K562 (cell line): ENCODE data around the gene C1QTNF9B. TPM values are rescaled to one million over a fixed set of nuclear protein-coding genes. Genes with fewer than 3 reads are reported as not detected.
A peak's percentile ranks its signal among the peaks of the same experiment; 100 is the strongest.

Source experiments
- ATAC-seq: fragments of 200-7000 bp; cut with Tn5 transposase; 3 replicates; pipeline ENCODE4 v1.9.1; 2020; ENCODE audit warnings: moderate library complexity
- BruUV-seq: library from RNA; stranded (reverse); fragments of 400-500 nt; replicated peaks from 2 replicates; lab custom pipeline; 2021; lab: Mats Ljungman, UMichigan
- CTCF ChIA-PET: fragments of 300-600 bp; formaldehyde crosslinking; extraction: SDS; loops from one replicate; lab custom pipeline; 2021; ENCODE audit warnings: low intra/inter-chr PET ratio; lab: Yijun Ruan, JAX
- POLR2A ChIA-PET: fragments of 300-600, 350-650 bp; sonication (Branson Sonifier 250); formaldehyde crosslinking; extraction: SDS; loops from one replicate; lab custom pipeline; 2021; ENCODE audit warnings: antibody characterized with exemption, inconsistent platforms; lab: Yijun Ruan, JAX
- DNase-seq, 4 experiments: peaks; one replicate each; pipeline versions ENCODE4 v3.0.0 to v3.0.0-alpha.2; 2011 to 2018; ENCODE audit warnings: low spot score in 3 of 4, mixed read lengths in 3 of 4; ENCODE audit errors: extremely low read depth in 1 of 4
- FAIRE-seq: peaks from 2 replicates; lab custom pipeline; 2011; peaks lifted over from hg19 to GRCh38; lab: Jason Lieb, UNC
- H2AFZ ChIP-seq: 2 replicates; pipeline ENCODE4 v1.6.0; 2011; ENCODE audit warnings: low read depth, low read length, control low read depth, inconsistent platforms
- H3K27ac ChIP-seq: fragments of 200-600 bp; 3 replicates; pipeline ENCODE4 v1.8.0; 2011; ENCODE audit warnings: low read depth, mild to moderate bottlenecking, control low read depth, inconsistent platforms, low read length, moderate library complexity, mixed read lengths; ENCODE audit errors: extremely low read depth
- H3K27me3 ChIP-seq, 2 experiments: fragments of 300-600 bp in 1 of 2; 2 replicates in 1 of 2; 3 replicates in 1 of 2; pipeline versions ENCODE4 v1.6.0 to v1.8.0; 2011; ENCODE audit warnings: inconsistent platforms in 2 of 2, low read length in 2 of 2, mild to moderate bottlenecking in 1 of 2, mixed read lengths in 1 of 2, moderate library complexity in 1 of 2; ENCODE audit not compliant: control insufficient read depth in 2 of 2, insufficient read depth in 2 of 2
- H3K36me3 ChIP-seq: fragments of 300-600 bp; 3 replicates; pipeline ENCODE4 v1.8.0; 2011; ENCODE audit warnings: mild to moderate bottlenecking, low read length, inconsistent platforms; ENCODE audit not compliant: control insufficient read depth, insufficient read depth
- H3K4me1 ChIP-seq, 2 experiments: fragments of 200-600 bp in 1 of 2; replicated peaks in 1 of 2; 2 replicates in 1 of 2; 3 replicates in 1 of 2; pipeline versions ENCODE4 v1.5.1 to v1.8.0; 2011; ENCODE audit warnings: inconsistent platforms in 2 of 2, low read length in 2 of 2, mild to moderate bottlenecking in 1 of 2, mixed read lengths in 1 of 2, moderate library complexity in 1 of 2; ENCODE audit not compliant: control insufficient read depth in 2 of 2, insufficient read depth in 2 of 2
- H3K4me2 ChIP-seq: 2 replicates; pipeline ENCODE4 v1.6.1; 2011; ENCODE audit warnings: low read length, control low read depth, inconsistent platforms, mixed read lengths; ENCODE audit not compliant: insufficient read depth
- H3K4me3 ChIP-seq: fragments of 200-600 bp; sonication (generic), shearing (Covaris generic); 2 replicates; pipeline ENCODE4 v1.5.1; 2016; ENCODE audit warnings: control low read depth, inconsistent platforms
- H3K79me2 ChIP-seq: fragments of 200-600 bp; 3 replicates; pipeline ENCODE4 v1.8.0; 2011; ENCODE audit warnings: low read length, inconsistent platforms; ENCODE audit not compliant: control insufficient read depth, insufficient read depth
- H3K9ac ChIP-seq, 2 experiments: 2 replicates each; pipeline versions ENCODE4 v1.6.0 to v1.6.1; 2011; ENCODE audit warnings: low read depth in 2 of 2, low read length in 2 of 2, control low read depth in 1 of 2, inconsistent platforms in 1 of 2, mild to moderate bottlenecking in 1 of 2, mixed read lengths in 1 of 2; ENCODE audit not compliant: insufficient read depth in 1 of 2
- H3K9me1 ChIP-seq: one replicate; pipeline ENCODE4 v1.6.0; 2011; ENCODE audit warnings: inconsistent platforms, mild to moderate bottlenecking, low read length, moderate library complexity; ENCODE audit not compliant: control insufficient read depth, insufficient read depth
- H3K9me3 ChIP-seq: replicated peaks from 2 replicates; pipeline ENCODE4 v1.5.1; 2011; ENCODE audit warnings: low read depth, low read length, inconsistent platforms; ENCODE audit not compliant: control insufficient read depth, insufficient read depth
- H4K20me1 ChIP-seq: replicated peaks from 2 replicates; pipeline ENCODE4 v1.6.1; 2011; ENCODE audit warnings: low read length, inconsistent platforms, mixed read lengths; ENCODE audit not compliant: control insufficient read depth, insufficient read depth
- CBFA2T3 ChIP-seq: fragments of 450-650 bp; IDR thresholded peaks from 2 replicates; pipeline ENCODE4 v1.6.1; 2017
- CC2D1A ChIP-seq: fragments of 450-650 bp; IDR thresholded peaks from 2 replicates; pipeline ENCODE4 v1.6.1; 2017; ENCODE audit warnings: mild to moderate bottlenecking
- KDM4B ChIP-seq, 2 experiments: fragments of 450-650 bp in 1 of 2; sonication (generic) in 1 of 2; IDR thresholded peaks; 2 replicates each; pipeline ENCODE4 v1.6.1; 2016 to 2017; ENCODE audit warnings: borderline replicate concordance in 2 of 2, antibody characterized with exemption in 1 of 2, low read depth in 1 of 2, mild to moderate bottlenecking in 1 of 2
- RFX5 ChIP-seq: IDR thresholded peaks from 2 replicates; pipeline ENCODE4 v1.6.1; 2011; ENCODE audit warnings: low read depth, mild to moderate bottlenecking, improper control_type of control experiment, low read length
- SP1 ChIP-seq: sonication (generic); formaldehyde crosslinking; IDR thresholded peaks from 2 replicates; pipeline ENCODE4 v1.8.1; 2022; ENCODE audit warnings: mild to moderate bottlenecking, missing genetic modification reagents
- TEAD4 ChIP-seq, 2 experiments: sonication (generic) in 1 of 2; formaldehyde crosslinking in 1 of 2; IDR thresholded peaks; 2 replicates each; pipeline versions ENCODE4 v1.6.1 to v1.8.0; 2012 to 2022; ENCODE audit warnings: borderline replicate concordance in 1 of 2, inconsistent platforms in 1 of 2, low read length in 1 of 2, mild to moderate bottlenecking in 1 of 2, missing genetic modification reagents in 1 of 2
- ZNF239 ChIP-seq: fragments of 250-450 bp; sonication (Bioruptor Pico); IDR thresholded peaks from 2 replicates; pipeline ENCODE4 v1.4.0; 2020; ENCODE audit warnings: mild to moderate bottlenecking
- WGBS: fragments of 100-300 bp; shearing (Covaris generic); methylation state at CpG from one replicate; pipeline ENCODE4 v1.1.6; 2016; ENCODE audit warnings: low coverage, mixed read lengths; ENCODE audit not compliant: insufficient coverage; ENCODE audit errors: missing lambda C conversion rate; 5-methylcytosine and 5-hydroxymethylcytosine counted together
- in situ Hi-C: fragments of 300-500 bp; cut with MboI; formaldehyde crosslinking; loops from 4 replicates; pipeline ENCODE4 v1.15.0; 2018; ENCODE audit warnings: inconsistent platforms, mixed read lengths
- intact Hi-C: fragments of 100-400 bp; cut with micrococcal nuclease; formaldehyde crosslinking; loops from 2 replicates; pipeline ENCODE4 v1.14.2; 2022
- polyA plus RNA-seq, 8 experiments: library from polyadenylated mRNA; depleted of rRNA in 4 of 8; stranded (reverse) in 5 of 8; unstranded in 3 of 8; fragments of >200 nt; fragmentation: Nextera tagmentation in 2 of 8; fragmentation: Illumina TruSeq in 1 of 8; extraction: Ambion mirVana in 2 of 8; extraction: Trizol in 1 of 8; gene quantifications; 2 replicates each; pipeline versions ENCODE4 v1.2.1 to v1.2.3, GENCODE V29; 2011 to 2014; ENCODE audit warnings: inconsistent platforms in 1 of 8, missing spikeins in 1 of 8
- total RNA-seq, 7 experiments: library from RNA; depleted of rRNA in 6 of 7; stranded (reverse); fragments of >200 nt in 6 of 7; fragmentation: Illumina TruSeq in 2 of 7; extraction: Trizol in 2 of 7; gene quantifications; 2 replicates each; pipeline versions ENCODE4 v1.2.1 to v1.2.3, GENCODE V29; 2011 to 2021; ENCODE audit warnings: low replicate concordance in 1 of 7
- TF ChIP-seq, protein P1 (sequence below), 2 experiments: fragments of 450-650 bp; IDR thresholded peaks; 2 replicates each; pipeline ENCODE4 v1.6.1; 2016
- TF ChIP-seq, protein P2 (sequence below): fragments of 250-450 bp; sonication (Bioruptor Pico); IDR thresholded peaks from 2 replicates; pipeline ENCODE4 v1.9.0; 2021; ENCODE audit warnings: mild to moderate bottlenecking
- TF ChIP-seq, protein P3 (sequence below), 2 experiments: fragments of 450-650 bp; IDR thresholded peaks; 2 replicates each; pipeline ENCODE4 v1.6.1; 2018; ENCODE audit warnings: mild to moderate bottlenecking in 2 of 2, low read depth in 1 of 2; ENCODE audit not compliant: partially characterized antibody in 2 of 2

Gene C1QTNF9B
- total and polyA plus RNA-seq, 9 of the 15 experiments (the other 6 are each of a cell fraction or from before 2014, with no cell fraction given): 0.14 to 0.94 (median 0.35) TPM; not detected in 3

DNA sequence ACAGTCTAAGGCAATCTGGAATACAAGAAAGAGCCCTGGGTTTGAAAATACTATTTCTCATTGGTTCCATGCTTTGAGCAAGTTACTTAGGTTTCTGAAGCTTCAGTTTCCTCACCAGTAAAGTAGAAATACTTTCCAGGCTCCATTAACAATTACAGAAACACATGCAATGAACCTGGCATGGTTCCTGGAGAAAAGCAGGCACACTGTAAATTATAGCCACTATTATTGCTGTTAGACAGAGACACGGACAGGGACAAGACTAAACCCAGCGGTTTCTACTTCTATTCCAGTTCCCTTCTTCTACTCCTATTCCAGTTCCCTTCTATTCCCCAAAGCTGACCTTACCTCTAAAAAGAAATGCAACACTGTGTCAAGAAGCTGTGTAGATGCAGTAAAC, 49.3 kb downstream of the C1QTNF9B start:
- Histone ChIP-seq H3K4me1 (peaks cover 0 to 13% of the 10 kb centered on the region in 2 experiments; a peak in 2 of 5 replicates), H3K27ac (no peak overlapping the region), H3K9me3 (no peaks in the 10 kb centered on the region)
- ATAC-seq: no peak
- CTCF ChIA-PET: no interaction called here
- 75% methylated on average over 2 of the region's 2 CpGs for WGBS
- no peak for TF ChIP-seq ZNF239 (CRISPR knock-in tag)
- TF ChIP-seq, all 486 proteins: peak for 0
- Histone ChIP-seq H3K79me2 (no peaks in the 10 kb centered on the region), H3K27me3 (no peaks in the 10 kb centered on the region), H3K9me1 (no peaks in the 10 kb centered on the region), H4K20me1 (no peaks in the 10 kb centered on the region), H2AFZ (no peak overlapping the region), H3K4me2 (no peak overlapping the region), H3K9ac (no peak overlapping the region), H3K36me3 (no peaks in the 10 kb centered on the region), H3K4me3 (no peak overlapping the region)
- no peak for FAIRE-seq
- POLR2A ChIA-PET: no interaction called here
- no peak for DNase-seq
- intact Hi-C loops (no loop called here), in situ Hi-C loops (no loop called here)
- no TSS peak for BruUV-seq

DNA sequence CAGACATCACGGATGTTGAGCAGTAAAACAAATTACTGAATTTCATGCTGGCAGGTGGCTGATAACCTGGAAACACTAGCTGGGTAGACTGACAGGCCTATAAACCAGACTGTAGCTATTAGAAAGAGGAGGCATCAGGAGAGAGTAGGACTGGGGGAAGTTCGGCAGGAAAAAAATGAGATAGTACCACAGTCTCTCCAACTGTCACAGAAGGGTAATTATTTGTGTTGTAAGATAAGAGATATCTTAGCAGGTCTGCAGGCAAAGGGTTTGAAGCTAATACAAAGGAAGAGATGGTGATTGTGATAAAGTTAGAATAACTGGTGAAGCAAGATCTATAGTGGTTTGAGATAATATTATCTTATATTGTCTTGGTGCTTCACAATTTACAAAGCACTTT, 49.8 kb downstream of the C1QTNF9B start:
- Histone ChIP-seq H3K9me1 (no peaks in the 10 kb centered on the region), H3K4me2 (no peak overlapping the region), H3K27me3 (no peaks in the 10 kb centered on the region), H3K9me3 (no peaks in the 10 kb centered on the region), H2AFZ (peak overlapping the region; percentile 42; the same call in 1 of the 2 replicates), H3K4me3 (no peak overlapping the region), H4K20me1 (no peaks in the 10 kb centered on the region), H3K79me2 (no peaks in the 10 kb centered on the region), H3K36me3 (no peaks in the 10 kb centered on the region), H3K9ac (no peak overlapping the region), H3K4me1 (peaks cover 0 to 13% of the 10 kb centered on the region in 2 experiments; a peak in 2 of 5 replicates), H3K27ac (no peak overlapping the region)
- FAIRE-seq (no peak), DNase-seq (no peak), ATAC-seq (no peak)
- CTCF ChIA-PET: no interaction called here
- WGBS: 7% methylated on average over 2 of the region's 2 CpGs
- in situ Hi-C loops: no loop called here
- intact Hi-C loops: no loop called here
- no TSS peak for BruUV-seq
- POLR2A ChIA-PET: no interaction called here
- no peak for TF ChIP-seq SP1 (CRISPR knock-in tag)
- peak; percentile 19; the same call in 1 of the 2 replicates for TF ChIP-seq CBFA2T3
- no peak for TF ChIP-seq TEAD4 (IDR thresholded peaks at IDR 0.05; ENCODE audit: low read length)
- no peak for TF ChIP-seq TEAD4 (CRISPR knock-in tag; IDR thresholded peaks at IDR 0.05; ENCODE audit: borderline replicate concordance)
- TF ChIP-seq, protein P1, sequence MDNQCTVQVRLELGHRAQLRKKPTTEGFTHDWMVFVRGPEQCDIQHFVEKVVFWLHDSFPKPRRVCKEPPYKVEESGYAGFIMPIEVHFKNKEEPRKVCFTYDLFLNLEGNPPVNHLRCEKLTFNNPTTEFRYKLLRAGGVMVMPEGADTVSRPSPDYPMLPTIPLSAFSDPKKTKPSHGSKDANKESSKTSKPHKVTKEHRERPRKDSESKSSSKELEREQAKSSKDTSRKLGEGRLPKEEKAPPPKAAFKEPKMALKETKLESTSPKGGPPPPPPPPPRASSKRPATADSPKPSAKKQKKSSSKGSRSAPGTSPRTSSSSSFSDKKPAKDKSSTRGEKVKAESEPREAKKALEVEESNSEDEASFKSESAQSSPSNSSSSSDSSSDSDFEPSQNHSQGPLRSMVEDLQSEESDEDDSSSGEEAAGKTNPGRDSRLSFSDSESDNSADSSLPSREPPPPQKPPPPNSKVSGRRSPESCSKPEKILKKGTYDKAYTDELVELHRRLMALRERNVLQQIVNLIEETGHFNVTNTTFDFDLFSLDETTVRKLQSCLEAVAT (IDR thresholded peaks at IDR 0.05): no peak
- TF ChIP-seq, protein P2, sequence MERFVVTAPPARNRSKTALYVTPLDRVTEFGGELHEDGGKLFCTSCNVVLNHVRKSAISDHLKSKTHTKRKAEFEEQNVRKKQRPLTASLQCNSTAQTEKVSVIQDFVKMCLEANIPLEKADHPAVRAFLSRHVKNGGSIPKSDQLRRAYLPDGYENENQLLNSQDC: no peak
- TF ChIP-seq RFX5: no peak
- no peak for TF ChIP-seq KDM4B (IDR thresholded peaks at IDR 0.05; ENCODE audit: borderline replicate concordance in 2 of 2, low read depth in 1 of 2)
- TF ChIP-seq, protein P3, sequence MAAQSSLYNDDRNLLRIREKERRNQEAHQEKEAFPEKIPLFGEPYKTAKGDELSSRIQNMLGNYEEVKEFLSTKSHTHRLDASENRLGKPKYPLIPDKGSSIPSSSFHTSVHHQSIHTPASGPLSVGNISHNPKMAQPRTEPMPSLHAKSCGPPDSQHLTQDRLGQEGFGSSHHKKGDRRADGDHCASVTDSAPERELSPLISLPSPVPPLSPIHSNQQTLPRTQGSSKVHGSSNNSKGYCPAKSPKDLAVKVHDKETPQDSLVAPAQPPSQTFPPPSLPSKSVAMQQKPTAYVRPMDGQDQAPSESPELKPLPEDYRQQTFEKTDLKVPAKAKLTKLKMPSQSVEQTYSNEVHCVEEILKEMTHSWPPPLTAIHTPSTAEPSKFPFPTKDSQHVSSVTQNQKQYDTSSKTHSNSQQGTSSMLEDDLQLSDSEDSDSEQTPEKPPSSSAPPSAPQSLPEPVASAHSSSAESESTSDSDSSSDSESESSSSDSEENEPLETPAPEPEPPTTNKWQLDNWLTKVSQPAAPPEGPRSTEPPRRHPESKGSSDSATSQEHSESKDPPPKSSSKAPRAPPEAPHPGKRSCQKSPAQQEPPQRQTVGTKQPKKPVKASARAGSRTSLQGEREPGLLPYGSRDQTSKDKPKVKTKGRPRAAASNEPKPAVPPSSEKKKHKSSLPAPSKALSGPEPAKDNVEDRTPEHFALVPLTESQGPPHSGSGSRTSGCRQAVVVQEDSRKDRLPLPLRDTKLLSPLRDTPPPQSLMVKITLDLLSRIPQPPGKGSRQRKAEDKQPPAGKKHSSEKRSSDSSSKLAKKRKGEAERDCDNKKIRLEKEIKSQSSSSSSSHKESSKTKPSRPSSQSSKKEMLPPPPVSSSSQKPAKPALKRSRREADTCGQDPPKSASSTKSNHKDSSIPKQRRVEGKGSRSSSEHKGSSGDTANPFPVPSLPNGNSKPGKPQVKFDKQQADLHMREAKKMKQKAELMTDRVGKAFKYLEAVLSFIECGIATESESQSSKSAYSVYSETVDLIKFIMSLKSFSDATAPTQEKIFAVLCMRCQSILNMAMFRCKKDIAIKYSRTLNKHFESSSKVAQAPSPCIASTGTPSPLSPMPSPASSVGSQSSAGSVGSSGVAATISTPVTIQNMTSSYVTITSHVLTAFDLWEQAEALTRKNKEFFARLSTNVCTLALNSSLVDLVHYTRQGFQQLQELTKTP (IDR thresholded peaks at IDR 0.05; ENCODE audit: low read depth in 1 of 2, partially characterized antibody in 2 of 2): no peak
- no peak for TF ChIP-seq CC2D1A
